ENCODE measurements around the gene GPC5.
"Not testable (repeated sequence)": the region's sequence is repeated elsewhere in the genome, so short reads cannot be mapped to it uniquely, and the experiment has no call there.

GPC5 gene

GRCh38 chr13:92461831-92462230, 1063.4 kb downstream of the GPC5 start:
- DNase-seq (ENCODE audit: low read depth in 2 of 2): no peak

GRCh38 chr13:92463134-92463533, 1064.7 kb downstream of the GPC5 start:
- no peak for DNase-seq (ENCODE audit: low read depth in 2 of 2)

GRCh38 chr13:92473765-92474475, 1075.5 kb downstream of the GPC5 start:
- no peak for DNase-seq (ENCODE audit: low read depth in 2 of 2)

DNA sequence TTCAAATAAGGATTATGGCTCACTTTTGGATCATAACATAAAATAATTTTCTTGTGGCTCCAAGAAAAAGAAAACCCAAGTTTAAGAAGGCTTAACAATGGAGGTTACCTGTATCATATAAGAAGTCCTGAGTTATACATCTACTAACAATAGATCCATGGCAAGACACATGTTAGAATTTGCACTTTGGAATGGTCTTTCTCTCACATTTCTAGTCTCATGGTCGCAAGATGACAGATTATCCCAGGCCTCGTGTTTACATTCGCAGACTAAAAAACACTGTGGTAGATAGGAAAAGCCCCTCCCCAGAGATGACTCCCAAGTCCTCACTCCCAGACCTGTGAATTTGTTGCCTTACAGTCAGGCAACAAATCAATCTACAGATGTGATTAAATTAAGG, 1082.0 kb downstream of the GPC5 start:
- no peak for DNase-seq (ENCODE audit: low read depth in 2 of 2)

- DNase-seq (ENCODE audit: low read depth in 2 of 2): not testable (repeated sequence)
Measured at GRCh38 chr13:92482790-92483189, 1084.4 kb downstream of the GPC5 start.

DNA sequence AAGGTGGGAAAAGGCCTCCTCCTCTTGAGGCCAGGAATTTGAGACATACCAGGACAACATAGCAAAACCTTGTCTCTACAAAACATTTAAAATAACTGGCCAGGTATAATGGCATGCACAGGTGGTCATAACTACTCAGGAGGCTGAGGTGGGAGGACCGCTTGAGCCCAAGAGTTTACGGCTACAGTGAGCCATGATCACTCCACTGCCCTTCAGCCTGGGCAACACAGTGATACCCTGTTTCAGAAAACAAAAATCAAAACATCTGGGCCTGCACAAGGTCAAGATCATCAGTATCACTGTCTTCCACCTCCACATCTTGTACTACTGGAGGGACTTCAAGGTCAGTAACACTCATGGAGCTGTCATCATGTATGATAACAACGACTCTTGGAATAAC, 1085.5 kb downstream of the GPC5 start:
- no peak for DNase-seq (ENCODE audit: low read depth in 2 of 2)

DNA sequence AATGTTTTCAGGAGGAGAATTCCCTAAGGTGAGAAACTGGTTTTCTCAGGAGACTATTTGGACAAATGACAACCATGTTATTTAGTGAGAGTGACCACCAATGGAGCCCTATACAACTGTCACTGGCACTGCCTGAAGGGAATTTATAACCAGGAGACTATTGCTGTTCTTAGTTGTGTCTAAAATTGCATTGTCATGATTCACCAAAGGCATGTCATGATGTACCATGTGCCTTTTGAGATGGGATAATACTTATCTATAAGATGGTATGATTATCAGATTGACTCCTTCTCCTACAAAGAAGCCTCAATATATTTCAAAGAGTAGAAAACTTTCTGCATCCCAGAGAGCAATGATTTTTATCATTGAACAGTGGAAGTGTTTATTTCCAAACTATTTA, 1088.8 kb downstream of the GPC5 start:
- DNase-seq (ENCODE audit: low read depth in 2 of 2): no peak

GRCh38 chr13:92488249-92488852, 1089.9 kb downstream of the GPC5 start:
- DNase-seq (ENCODE audit: low read depth in 2 of 2): no peak

DNA sequence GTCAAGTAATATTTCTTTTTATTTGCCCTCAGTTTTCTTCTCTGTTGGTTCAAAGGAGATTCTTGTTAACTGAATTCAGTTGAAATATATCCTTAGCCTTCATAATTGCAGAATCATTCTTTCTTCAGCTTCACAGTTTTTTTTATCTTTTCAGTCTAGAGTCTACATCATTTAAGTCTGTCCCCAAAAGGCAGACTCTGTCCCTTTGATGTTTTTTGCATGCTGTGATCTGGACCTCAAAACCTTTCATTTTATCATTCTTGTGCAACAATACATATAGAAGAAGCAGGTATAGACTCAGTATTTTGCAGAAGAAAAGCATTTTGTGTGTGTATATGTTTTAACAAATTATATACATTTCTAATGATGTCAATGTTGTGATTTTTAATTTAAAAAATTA, 1093.4 kb downstream of the GPC5 start:
- no peak for DNase-seq (ENCODE audit: low read depth in 2 of 2)

- no peak for DNase-seq (ENCODE audit: low read depth in 2 of 2)
Measured at GRCh38 chr13:92494915-92495314, 1096.5 kb downstream of the GPC5 start.

GRCh38 chr13:92500192-92500591, 1101.8 kb downstream of the GPC5 start:
- DNase-seq (ENCODE audit: low read depth in 2 of 2): no peak

DNA sequence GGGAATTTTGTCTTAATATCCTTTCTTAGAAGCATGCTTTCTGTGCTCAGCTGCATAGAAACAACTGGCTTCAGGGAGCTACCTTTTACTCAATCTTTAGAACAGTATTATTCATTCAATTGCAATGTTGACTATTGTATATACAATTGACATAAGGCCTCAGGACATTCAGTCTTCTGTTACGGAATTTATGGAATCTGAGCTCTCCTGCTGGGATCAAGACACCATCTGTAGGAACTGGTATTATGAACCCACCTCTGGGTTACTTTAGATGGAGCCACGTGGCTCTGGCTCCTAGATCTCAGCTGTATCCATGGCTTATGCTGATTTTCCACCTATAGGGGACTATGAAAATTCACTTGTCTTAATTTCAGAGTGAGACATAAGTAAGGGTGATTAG, 1112.0 kb downstream of the GPC5 start:
- no peak for DNase-seq (ENCODE audit: low read depth in 2 of 2)

- DNase-seq (ENCODE audit: low read depth in 2 of 2): no peak
Measured at GRCh38 chr13:92512852-92513251, 1114.4 kb downstream of the GPC5 start.

DNA sequence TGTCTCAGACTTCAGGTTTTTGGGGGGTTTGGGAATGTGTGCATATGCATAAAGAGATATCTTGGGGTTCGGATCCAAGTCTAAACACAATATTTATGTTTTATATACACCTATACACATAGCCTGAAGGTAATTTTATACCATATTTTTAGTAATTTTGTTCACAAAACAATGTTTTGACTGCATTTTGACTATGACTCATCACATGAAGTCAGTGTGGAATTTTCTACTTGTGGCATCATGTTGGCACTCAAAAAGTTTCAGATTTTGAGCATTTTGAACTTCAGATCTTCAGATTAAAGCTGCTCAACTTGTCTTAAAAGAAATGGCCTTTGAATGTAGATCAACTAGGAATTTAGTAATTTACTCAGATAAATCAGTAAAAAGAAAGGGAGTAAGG, 1115.3 kb downstream of the GPC5 start:
- no peak for DNase-seq (ENCODE audit: low read depth in 2 of 2)

DNA sequence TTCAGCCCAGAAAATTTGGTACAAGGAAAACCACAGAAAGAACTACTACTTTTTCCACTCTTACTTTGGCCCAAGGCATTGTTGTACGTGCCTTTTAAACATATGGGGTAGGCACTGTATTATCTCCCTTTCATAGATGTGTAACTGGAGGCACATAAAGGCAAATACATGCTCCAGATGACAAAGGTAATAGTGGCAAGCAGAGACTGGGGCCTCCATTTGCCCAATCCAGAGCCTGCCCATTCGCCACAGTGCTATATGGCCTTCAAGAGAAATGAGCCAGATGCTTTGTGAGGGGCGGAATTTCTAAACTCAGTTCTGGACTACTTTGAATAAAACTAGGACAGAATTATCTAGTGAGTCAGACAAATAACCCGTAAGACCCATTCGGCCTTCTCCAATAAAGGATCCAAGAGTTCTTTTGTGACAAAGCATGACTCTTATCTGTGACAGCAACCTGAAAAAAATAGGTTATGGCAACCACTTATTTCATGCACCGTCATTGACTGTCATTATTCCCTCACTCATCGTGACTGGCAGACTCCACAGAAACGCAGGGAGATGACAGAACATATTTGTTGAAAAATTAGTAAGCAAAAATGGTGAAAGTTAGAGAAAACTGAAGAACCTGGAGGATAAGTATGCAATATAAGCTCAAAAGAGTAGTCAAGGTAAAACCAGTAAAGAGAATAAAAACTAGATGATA, 1116.2 kb downstream of the GPC5 start:
- no peak for DNase-seq (ENCODE audit: low read depth in 2 of 2)

- not testable (repeated sequence) for DNase-seq (ENCODE audit: low read depth in 2 of 2)
Measured at GRCh38 chr13:92516878-92517277, 1118.5 kb downstream of the GPC5 start.

- DNase-seq (ENCODE audit: low read depth in 2 of 2): not testable (repeated sequence)
Measured at GRCh38 chr13:92518622-92519021, 1120.2 kb downstream of the GPC5 start.

DNA sequence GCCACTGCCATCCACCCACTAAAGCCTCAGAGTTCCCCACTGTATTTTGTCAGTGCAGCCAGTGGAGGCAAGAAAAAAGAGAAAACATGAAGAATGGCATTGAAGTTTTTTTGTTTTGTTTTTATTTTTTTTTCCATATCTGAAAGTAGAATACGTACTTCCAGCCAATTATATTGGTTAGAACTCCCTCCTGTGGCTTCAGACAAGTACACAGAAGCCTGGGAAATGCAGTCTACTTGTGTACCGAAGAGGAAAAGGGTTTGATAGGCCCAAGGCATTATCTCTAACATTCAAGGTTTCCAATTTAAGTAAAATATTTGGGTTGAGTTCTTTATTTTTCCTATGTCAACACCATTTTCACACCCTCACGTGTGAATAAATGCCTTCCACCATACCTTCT, 1131.9 kb downstream of the GPC5 start:
- no peak for DNase-seq (ENCODE audit: low read depth in 2 of 2)

- no peak for DNase-seq (ENCODE audit: low read depth in 2 of 2)
Measured at GRCh38 chr13:92535222-92536006, 1137.0 kb downstream of the GPC5 start.

DNA sequence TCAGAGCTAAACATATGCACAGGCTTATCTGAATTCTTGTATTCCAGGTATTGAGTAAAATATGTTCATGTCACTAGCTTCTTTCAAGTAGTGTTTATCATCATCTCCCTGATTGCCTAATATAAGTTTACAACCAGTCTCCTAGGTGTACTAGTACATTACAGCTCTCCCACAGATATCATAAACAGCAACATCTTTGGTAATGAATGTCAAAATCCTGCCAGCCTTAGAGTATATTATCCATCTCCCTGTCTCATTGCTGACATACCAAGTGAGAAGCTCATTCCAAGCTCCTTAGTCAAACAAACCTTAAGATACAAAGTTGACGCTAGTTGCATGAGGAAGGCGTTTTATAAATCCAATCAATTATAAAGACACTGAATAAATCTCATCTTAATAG, 1139.0 kb downstream of the GPC5 start:
- no peak for DNase-seq (ENCODE audit: low read depth in 2 of 2)

DNA sequence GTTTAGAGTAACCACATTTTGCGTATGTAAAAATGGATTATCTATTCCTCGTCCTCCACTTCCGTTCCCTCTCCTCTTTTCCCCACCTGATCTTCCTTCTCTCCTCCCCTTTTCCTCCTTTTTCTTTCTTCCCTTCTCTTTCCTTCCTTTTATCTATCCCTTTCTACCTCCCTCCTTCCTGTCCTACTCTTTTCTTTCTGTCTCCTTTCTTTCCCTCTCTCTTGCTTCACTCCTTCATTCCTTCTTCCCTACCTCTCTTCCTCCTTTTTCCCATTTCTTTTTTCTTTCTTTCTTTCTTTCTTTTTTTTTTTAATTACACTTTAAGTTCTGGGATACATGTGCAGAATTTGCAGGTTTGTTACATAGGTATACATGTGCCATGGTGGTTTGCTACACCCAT, 1139.7 kb downstream of the GPC5 start:
- no peak for DNase-seq (ENCODE audit: low read depth in 2 of 2)

DNA sequence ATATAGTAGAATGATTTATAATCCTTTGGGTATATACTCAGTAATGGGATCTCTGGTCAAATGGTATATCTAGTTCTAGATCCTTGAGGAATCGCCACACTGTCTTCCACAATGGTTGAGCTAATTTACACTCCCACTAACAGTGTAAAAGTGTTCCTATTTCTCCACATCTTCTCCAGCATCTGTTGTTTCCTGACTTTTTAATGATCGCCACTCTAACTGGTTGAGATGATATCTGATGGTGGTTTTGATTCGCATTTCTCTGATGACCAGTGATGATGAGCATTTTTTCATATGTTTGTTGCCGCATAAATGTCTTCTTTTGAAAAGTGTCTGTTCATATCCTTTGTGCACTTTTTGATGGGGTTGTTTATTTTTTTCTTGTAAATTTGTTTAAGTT, 1140.7 kb downstream of the GPC5 start:
- not testable (repeated sequence) for DNase-seq (ENCODE audit: low read depth in 2 of 2)
